ENCODE results near the gene CACHD1. TPM values are rescaled to one million over a fixed set of nuclear protein-coding genes. Genes with fewer than 3 reads are reported as not detected.

CACHD1 gene
- total and polyA plus RNA-seq, 2 of the 8 experiments (the other 6 are each of a cell fraction or from before 2014, with no cell fraction given) = 22.2 to 42.5 TPM

DNA sequence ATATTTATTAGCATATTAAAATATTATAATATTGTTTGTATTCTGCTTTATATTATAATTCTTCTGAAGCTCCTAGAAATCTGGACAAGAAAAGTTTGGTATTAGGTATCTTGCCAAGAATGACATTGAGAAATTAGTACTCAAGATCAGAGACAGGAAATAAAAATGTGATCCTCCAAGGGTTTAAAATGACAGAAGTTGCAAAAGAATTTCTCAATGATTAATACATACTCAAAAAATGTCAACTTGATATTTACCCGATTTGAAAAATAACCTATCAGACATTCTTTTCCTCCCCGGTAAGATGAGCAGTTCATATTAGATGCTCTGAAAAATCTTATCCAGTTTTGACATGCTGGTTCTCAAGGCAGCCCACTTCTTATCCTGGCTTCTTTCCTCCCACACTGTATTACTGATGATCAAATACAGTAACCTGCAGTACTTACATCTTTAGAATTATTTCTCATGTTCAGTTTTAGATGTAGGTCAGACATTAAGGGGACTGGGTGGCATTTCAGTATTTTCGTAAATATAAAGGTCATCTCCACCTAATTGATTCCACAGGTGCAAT lies 55.3 kb downstream of the CACHD1 start (continued):
- TF ChIP-seq CHD1 (IDR thresholded peaks at IDR 0.05; ENCODE audit: low read depth, low read length) = no peak
- no peak for TF ChIP-seq FOSL1 (IDR thresholded peaks at IDR 0.05; ENCODE audit: insufficient read depth, low read depth, low read length)
- no peak for TF ChIP-seq SP1 (IDR thresholded peaks at IDR 0.05; ENCODE audit: low read depth, low read length)
- no peak for TF ChIP-seq RFX5 (IDR thresholded peaks at IDR 0.05; ENCODE audit: borderline replicate concordance, low read depth, low read length)

All from H1 (cell line).